DOHH2 (cell line): ENCODE results near the gene BEST2.

ENCODE experiments used
- H3F3A ChIP-seq: fragments of 200-600 bp; sonication (generic), shearing (Covaris generic); 2 replicates; pipeline ENCODE4 v1.6.0; 2016; ENCODE audit warnings: antibody characterized with exemption, mild to moderate bottlenecking; ENCODE audit not compliant: control insufficient read depth, insufficient read depth
- H3K27ac ChIP-seq: fragments of 200-600 bp; sonication (generic); 2 replicates; pipeline ENCODE4 v1.5.1; 2014; ENCODE audit warnings: low read depth, mild to moderate bottlenecking, low read length, moderate library complexity
- H3K27me3 ChIP-seq: fragments of 200-600 bp; sonication (generic); 2 replicates; pipeline ENCODE4 v1.6.1; 2014; ENCODE audit warnings: mild to moderate bottlenecking, low read length, mixed read lengths; ENCODE audit not compliant: control insufficient read depth
- H3K36me3 ChIP-seq: fragments of 200-600 bp; sonication (generic); 2 replicates; pipeline ENCODE4 v1.6.1; 2014; ENCODE audit warnings: mild to moderate bottlenecking, low read length, moderate library complexity, mixed read lengths; ENCODE audit not compliant: control insufficient read depth
- H3K4me1 ChIP-seq: fragments of 200-600 bp; sonication (generic); 2 replicates; pipeline ENCODE4 v1.6.1; 2014; ENCODE audit warnings: mild to moderate bottlenecking, low read length, mixed read lengths; ENCODE audit not compliant: control insufficient read depth
- H3K4me2 ChIP-seq: fragments of 200-600 bp; sonication (generic); 2 replicates; pipeline ENCODE4 v1.6.0; 2014; ENCODE audit warnings: mild to moderate bottlenecking, low read length, moderate library complexity
- H3K4me3 ChIP-seq: fragments of 200-600 bp; sonication (generic); 2 replicates; pipeline ENCODE4 v1.5.1; 2014; ENCODE audit warnings: mild to moderate bottlenecking, low read length, mixed read lengths
- H3K79me2 ChIP-seq: fragments of 200-600 bp; sonication (generic); 2 replicates; pipeline ENCODE4 v1.6.1; 2014; ENCODE audit warnings: mild to moderate bottlenecking, low read length, mixed read lengths; ENCODE audit not compliant: control insufficient read depth
- H3K9me2 ChIP-seq: fragments of 200-600 bp; sonication (generic); replicated peaks from 2 replicates; pipeline ENCODE4 v1.6.1; 2014; ENCODE audit warnings: mild to moderate bottlenecking, low read length, mixed read lengths; ENCODE audit not compliant: control insufficient read depth
- H3K9me3 ChIP-seq: fragments of 200-600 bp; sonication (generic); 2 replicates; pipeline ENCODE4 v1.6.1; 2014; ENCODE audit warnings: antibody characterized with exemption, low read length, mixed read lengths; ENCODE audit not compliant: control insufficient read depth, insufficient read depth
- H4K20me1 ChIP-seq: fragments of 200-600 bp; sonication (generic); 2 replicates; pipeline ENCODE4 v1.6.0; 2014; ENCODE audit warnings: low read depth, mild to moderate bottlenecking, antibody characterized with exemption, low read length, moderate library complexity; ENCODE audit not compliant: control insufficient read depth, insufficient read depth
- CTCF ChIP-seq: fragments of 200-600 bp; sonication (generic); IDR thresholded peaks from one replicate; pipeline ENCODE4 v1.5.1; 2014; ENCODE audit warnings: antibody characterized with exemption, mild to moderate bottlenecking, low read depth, low read length; ENCODE audit not compliant: poor library complexity, severe bottlenecking
- EZH2phosphoT487 ChIP-seq: fragments of 200-600 bp; sonication (generic); IDR thresholded peaks from 2 replicates; pipeline ENCODE4 v1.6.1; 2017; ENCODE audit warnings: borderline replicate concordance, mild to moderate bottlenecking, antibody characterized with exemption, low read length, moderate library complexity, mixed read lengths

The BEST2 gene

GRCh38 chr19:12779162-12779993 is 27.8 kb downstream of the BEST2 start:
- Histone ChIP-seq H3K36me3 (peaks cover 1% of the 10 kb centered on the region; the same call in 1 of the 2 replicates), H3K4me1 (peaks cover 69% of the 10 kb centered on the region), H3K9me3 (no peaks in the 10 kb centered on the region), H4K20me1 (no peaks in the 10 kb centered on the region), H3K4me3 (peak overlapping the region; percentile 91), H3K4me2 (peak overlapping the region; percentile 99), H3K27me3 (no peaks in the 10 kb centered on the region), H3K79me2 (no peaks in the 10 kb centered on the region), H3F3A (peaks cover 20% of the 10 kb centered on the region), H3K9me2 (no peaks in the 10 kb centered on the region), H3K27ac (peak overlapping the region; percentile 50; the same call in 1 of the 2 replicates)
- TF ChIP-seq CTCF (peak; percentile 39), EZH2phosphoT487 (no peak)

- H3K36me3 ChIP-seq = no peaks in the 10 kb centered on the region
- H3K9me2 ChIP-seq = no peaks in the 10 kb centered on the region
- H3K4me2 ChIP-seq = peak overlapping the region; percentile 93
- no peaks in the 10 kb centered on the region for H4K20me1 ChIP-seq
- no peaks in the 10 kb centered on the region for H3K79me2 ChIP-seq
- H3K27ac ChIP-seq = peak overlapping the region; percentile 75
- TF ChIP-seq CTCF (no peak), EZH2phosphoT487 (no peak)
- peaks cover 85% of the 10 kb centered on the region for H3K4me1 ChIP-seq
- peaks cover 35% of the 10 kb centered on the region for H3F3A ChIP-seq
- H3K4me3 ChIP-seq = peak overlapping the region; percentile 77
- no peaks in the 10 kb centered on the region for H3K27me3 ChIP-seq
- no peaks in the 10 kb centered on the region for H3K9me3 ChIP-seq
These were observed 30.5 kb downstream of the BEST2 start for GRCh38 chr19:12782174-12782423.

- no peaks in the 10 kb centered on the region for H3K36me3 ChIP-seq
- no peaks in the 10 kb centered on the region for H3K27me3 ChIP-seq
- H4K20me1 ChIP-seq = no peaks in the 10 kb centered on the region
- H3F3A ChIP-seq = peaks cover 35% of the 10 kb centered on the region
- H3K79me2 ChIP-seq = no peaks in the 10 kb centered on the region
- H3K4me3 ChIP-seq = peak overlapping the region; percentile 77
- peak overlapping the region; percentile 75 for H3K27ac ChIP-seq
- H3K4me1 ChIP-seq = peaks cover 83% of the 10 kb centered on the region
- H3K4me2 ChIP-seq = peak overlapping the region; percentile 93
- TF ChIP-seq EZH2phosphoT487 = no peak
- peak; percentile 28 for TF ChIP-seq CTCF
- H3K9me2 ChIP-seq = no peaks in the 10 kb centered on the region
- no peaks in the 10 kb centered on the region for H3K9me3 ChIP-seq
These were observed 31.1 kb downstream of the BEST2 start for GRCh38 chr19:12782424-12783290.
